ENCODE measurements around the gene GATAD2A.

GATAD2A gene

DNA sequence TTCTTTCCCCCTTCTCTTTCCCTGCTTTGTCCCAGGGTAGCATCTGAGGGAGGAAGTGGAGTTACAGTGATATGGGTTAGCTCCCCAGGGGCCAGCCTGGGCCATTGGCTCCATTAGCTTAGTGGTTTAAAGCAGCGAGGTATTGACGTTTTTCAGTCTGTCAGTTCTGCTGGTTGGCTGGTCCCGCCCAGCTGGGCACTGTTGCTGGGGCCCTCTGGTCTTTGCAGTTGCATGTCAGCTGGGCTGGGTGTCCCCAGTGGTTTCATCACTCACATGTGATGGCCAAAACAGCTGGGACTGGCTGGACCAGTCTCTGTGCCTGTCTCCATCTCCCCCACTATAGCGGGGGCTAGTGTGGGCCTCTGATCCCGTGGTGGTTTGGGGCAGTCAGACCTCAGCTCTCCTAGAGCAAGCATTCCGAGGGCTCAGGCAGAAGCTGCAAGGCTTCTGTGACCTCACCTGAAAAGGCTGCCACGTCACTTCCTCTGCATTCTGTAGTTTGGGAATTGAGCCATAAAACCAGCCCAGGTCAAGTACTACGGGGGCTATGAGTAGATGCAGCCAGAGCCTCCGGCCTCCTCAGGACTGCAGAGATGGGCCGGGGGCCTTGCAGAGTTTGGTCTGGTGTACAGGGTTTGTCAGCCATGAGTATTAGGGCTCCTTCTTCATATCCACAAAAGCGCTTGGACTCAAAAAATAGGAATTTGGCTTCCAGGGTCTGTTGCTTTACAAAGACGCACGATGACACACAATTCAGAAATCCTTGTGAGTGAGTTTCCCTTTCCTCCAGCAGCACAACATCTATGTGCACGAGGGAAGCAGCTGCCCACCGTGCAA lies 79.9 kb downstream of the GATAD2A start:
- in situ Hi-C loops (cut with HindIII; ENCODE audit: low sequenced_read_pairs) = no loop called here
- TF ChIP-seq, protein P1, sequence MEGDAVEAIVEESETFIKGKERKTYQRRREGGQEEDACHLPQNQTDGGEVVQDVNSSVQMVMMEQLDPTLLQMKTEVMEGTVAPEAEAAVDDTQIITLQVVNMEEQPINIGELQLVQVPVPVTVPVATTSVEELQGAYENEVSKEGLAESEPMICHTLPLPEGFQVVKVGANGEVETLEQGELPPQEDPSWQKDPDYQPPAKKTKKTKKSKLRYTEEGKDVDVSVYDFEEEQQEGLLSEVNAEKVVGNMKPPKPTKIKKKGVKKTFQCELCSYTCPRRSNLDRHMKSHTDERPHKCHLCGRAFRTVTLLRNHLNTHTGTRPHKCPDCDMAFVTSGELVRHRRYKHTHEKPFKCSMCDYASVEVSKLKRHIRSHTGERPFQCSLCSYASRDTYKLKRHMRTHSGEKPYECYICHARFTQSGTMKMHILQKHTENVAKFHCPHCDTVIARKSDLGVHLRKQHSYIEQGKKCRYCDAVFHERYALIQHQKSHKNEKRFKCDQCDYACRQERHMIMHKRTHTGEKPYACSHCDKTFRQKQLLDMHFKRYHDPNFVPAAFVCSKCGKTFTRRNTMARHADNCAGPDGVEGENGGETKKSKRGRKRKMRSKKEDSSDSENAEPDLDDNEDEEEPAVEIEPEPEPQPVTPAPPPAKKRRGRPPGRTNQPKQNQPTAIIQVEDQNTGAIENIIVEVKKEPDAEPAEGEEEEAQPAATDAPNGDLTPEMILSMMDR (IDR thresholded peaks at IDR 0.05; ENCODE audit: low read depth, low read length, missing control alignments) = no peak

DNA sequence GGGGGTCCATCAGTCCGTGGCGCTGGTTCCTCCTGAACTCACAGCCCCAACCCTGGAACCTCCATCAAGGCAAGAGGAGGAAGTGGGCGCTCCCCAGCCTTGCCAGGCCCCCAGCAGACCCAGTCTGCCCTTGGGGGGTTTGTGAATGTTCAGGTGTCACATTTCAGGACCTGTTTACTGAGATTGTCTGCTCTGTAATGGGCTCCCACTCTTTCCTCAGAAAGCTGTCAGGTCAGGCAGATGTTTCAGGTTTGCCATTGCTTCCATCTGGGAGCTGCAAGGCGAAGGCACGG lies 80.5 kb downstream of the GATAD2A start:
- no peak for DNase-seq (ENCODE audit: low read depth)
- in situ Hi-C loops (cut with HindIII; ENCODE audit: low sequenced_read_pairs) = no loop called here
- TF ChIP-seq, protein P1 (IDR thresholded peaks at IDR 0.05; ENCODE audit: low read depth, low read length, missing control alignments) = no peak
- H3K4me3 ChIP-seq (ENCODE audit: low read depth, low read length) = no peak overlapping the region

More for the DNA sequence above, 79.9 kb downstream of the GATAD2A start:
- no peak overlapping the region for H3K4me3 ChIP-seq (ENCODE audit: low read depth, low read length)
- no peak for DNase-seq (ENCODE audit: low read depth)

DNA sequence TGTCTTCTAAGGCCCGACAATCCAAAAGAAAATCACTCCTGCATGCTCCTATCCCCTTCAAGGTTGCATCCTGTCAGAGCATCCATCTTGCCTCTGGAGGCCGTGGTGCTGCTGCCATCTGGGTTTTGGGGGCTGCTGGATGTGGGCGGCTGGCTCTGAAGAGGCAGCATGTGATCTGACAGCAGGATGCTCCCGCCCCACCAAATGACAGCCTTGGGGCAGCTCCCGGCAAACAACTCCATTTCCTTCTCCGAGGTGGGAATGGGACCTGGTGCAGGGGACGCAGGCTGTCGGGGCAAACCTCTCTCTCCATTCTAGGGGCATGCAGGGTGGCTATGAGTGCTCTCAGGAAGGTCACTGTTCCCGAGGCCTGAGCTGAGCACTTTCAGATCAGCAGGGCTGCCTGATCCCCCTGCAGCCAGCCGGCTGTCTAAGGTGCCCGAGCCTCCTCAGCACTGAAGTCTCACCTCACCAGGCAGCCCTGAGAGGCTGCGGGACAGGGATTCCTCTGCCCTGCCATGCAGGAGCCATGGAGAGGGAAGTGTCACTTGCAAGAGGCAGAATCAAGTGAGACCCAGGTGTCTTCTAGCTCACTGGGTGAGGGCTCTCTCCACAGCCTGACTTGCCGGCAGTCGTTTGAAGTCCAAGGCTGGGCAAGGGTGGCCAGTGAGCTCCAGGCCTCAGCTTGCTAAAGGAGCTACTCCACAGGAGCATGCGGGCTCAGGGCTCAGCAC lies 81.0 kb downstream of the GATAD2A start:
- no peak overlapping the region for H3K4me3 ChIP-seq (ENCODE audit: low read depth, low read length)
- no peak for DNase-seq (ENCODE audit: low read depth)
- in situ Hi-C loops (cut with HindIII; ENCODE audit: low sequenced_read_pairs) = no loop called here
- TF ChIP-seq, protein P1 (IDR thresholded peaks at IDR 0.05; ENCODE audit: low read depth, low read length, missing control alignments) = no peak

DNA sequence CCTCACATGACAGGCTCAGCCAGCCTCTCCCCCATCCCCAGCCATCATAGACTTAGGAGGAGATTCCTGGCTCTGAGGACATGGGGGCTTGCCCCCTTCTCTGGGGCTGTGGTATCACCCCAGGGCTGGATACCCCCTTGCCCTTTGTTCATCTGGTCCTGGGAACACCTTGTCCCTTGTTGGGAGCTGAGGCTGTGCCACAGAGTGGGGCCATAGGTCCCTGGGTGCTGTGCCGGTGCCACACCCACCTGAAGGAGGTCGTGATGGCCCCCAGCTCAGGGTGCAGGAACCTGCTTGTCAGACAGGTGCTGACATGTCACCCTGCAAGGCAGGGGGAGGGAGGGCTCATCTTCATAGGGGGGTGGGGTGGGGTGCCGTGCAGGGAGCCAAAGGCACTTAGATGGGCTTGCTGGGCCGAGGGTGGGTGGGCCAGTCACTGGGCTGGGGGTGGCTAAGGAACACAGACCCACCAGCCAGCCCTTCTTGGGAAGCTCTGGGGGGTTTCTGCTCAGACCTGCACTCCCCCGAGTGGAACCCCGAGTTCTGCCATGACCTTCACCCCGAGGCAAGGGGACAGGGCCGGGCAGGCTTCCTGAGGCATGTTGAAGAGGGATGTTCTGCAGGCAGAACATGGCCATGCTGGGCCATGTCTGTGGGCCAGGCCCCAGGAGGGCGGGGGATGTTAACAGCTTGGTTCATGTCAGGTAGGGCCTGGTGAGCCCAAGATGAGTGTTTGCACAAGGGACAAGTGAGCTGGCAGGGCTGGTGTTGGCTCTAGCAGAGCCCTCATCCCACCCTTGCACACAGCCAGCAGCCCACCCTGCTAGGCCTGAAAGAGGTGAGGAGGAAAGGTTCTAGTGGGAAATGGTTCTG lies 81.8 kb downstream of the GATAD2A start:
- H3K4me3 ChIP-seq (ENCODE audit: low read depth, low read length) = no peak overlapping the region
- DNase-seq (ENCODE audit: low read depth) = no peak
- TF ChIP-seq, protein P1 (IDR thresholded peaks at IDR 0.05; ENCODE audit: low read depth, low read length, missing control alignments) = no peak
- in situ Hi-C loops (cut with HindIII; ENCODE audit: low sequenced_read_pairs) = no loop called here

DNA sequence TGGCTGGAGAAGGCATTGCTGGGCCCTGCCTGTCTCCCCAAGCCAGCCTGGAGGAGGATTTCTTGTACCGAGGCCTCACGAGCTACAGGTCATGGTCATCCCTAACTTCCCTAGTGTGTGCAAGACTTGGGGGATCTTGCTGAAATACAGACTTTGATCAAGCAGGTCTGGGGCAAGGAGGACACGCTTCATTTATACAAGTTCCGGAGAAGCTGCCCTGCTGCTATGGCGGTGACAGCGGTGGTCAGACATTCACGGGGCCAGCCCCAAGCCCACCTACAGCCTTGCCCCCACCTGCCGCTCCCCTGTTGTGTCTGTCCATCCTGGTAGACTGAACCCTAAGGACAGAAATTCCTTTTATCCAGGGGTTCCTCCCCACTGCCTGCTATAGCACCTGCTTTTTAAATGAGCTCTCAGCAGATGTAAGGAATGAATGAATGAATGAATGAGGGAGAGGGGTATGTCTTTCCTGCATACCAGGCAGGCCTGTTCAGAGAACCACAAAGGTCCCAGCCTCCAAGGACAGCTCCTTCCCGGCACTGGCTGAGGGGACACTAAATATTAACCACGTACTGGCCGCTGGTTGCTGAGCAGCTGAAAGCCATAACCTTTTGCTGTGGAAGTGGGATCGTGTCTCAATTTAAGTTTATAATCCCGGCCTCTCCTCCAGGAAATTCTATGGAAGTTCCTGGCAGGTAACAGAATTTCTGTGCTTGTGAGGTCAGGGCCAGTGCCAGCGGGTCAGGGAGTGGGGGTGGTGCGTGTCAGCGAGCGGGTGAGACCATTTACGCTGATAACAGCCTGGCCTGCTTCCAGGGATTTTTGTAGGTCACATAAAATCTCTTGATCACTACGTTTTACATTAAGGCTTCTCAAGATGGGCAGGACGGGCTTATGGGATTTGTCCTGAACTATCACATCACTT lies 82.7 kb downstream of the GATAD2A start:
- H3K4me3 ChIP-seq (ENCODE audit: low read depth, low read length) = no peak overlapping the region
- in situ Hi-C loops (cut with HindIII; ENCODE audit: low sequenced_read_pairs) = no loop called here
- no peak for DNase-seq (ENCODE audit: low read depth)
- TF ChIP-seq, protein P1 (IDR thresholded peaks at IDR 0.05; ENCODE audit: low read depth, low read length, missing control alignments) = no peak

Data from astrocyte of the cerebellum (primary cell).